Peyer's patch (tissue), 4 donors: ENCODE data around the gene CAPN5. TPM values are rescaled to one million over a fixed set of nuclear protein-coding genes. Genes with fewer than 3 reads are reported as not detected.
"Not testable (repeated sequence)": the region's sequence is repeated elsewhere in the genome, so short reads cannot be mapped to it uniquely, and the experiment has no call there.

ENCODE experiments used
- DNase-seq, 3 donors: peaks; one replicate each; pipeline ENCODE4 v3.0.0-alpha.2; 2017 to 2019
- H3K27ac ChIP-seq, 4 donors: fragments of 200-600 bp; sonication (generic); one replicate each; pipeline ENCODE4 v1.5.1; 2016 to 2019
- H3K27me3 ChIP-seq, 2 donors: fragments of 200-600 bp; sonication (generic); one replicate each; pipeline ENCODE4 v1.5.1; 2019
- H3K36me3 ChIP-seq, 3 donors: fragments of 200-600 bp; sonication (generic); one replicate each; pipeline ENCODE4 v1.5.1; 2016 to 2019
- H3K4me1 ChIP-seq, 4 donors: fragments of 200-600 bp; sonication (generic); one replicate each; pipeline ENCODE4 v1.5.1; 2016 to 2019
- H3K4me3 ChIP-seq, 4 donors: fragments of 200-600 bp; sonication (generic); 1 replicate in 3 of 4; 2 replicates in 1 of 4; pipeline ENCODE4 v1.5.1; 2016 to 2019; ENCODE audit warnings: mild to moderate bottlenecking in 1 of 4
- H3K9me3 ChIP-seq, 4 donors: fragments of 200-600 bp; sonication (generic); one replicate each; pipeline ENCODE4 v1.5.1; 2016 to 2019; ENCODE audit warnings: mild to moderate bottlenecking in 1 of 4
- CTCF ChIP-seq, 6 experiments: fragments of 450-650 bp in 4 of 6; fragments of 200-600 bp in 2 of 6; sonication (generic) in 1 of 6; IDR thresholded peaks; one replicate each; pipeline ENCODE4 v1.5.1; 2017 to 2019; ENCODE audit warnings: antibody characterized with exemption in 6 of 6, mild to moderate bottlenecking in 3 of 6, moderate library complexity in 1 of 6
- POLR2A ChIP-seq, 2 donors: fragments of 450-650 bp; IDR thresholded peaks; one replicate each; pipeline ENCODE4 v1.5.1; 2017; ENCODE audit warnings: antibody characterized with exemption in 2 of 2, mild to moderate bottlenecking in 2 of 2, moderate library complexity in 2 of 2
- total RNA-seq, 4 donors: library from RNA; depleted of rRNA; stranded (reverse); fragments of >200 nt; gene quantifications; one replicate each; pipeline ENCODE4 v1.1.0, GENCODE V29; 2016

CAPN5 gene
- total RNA-seq, 4 donors from 2014 or later: 75.9 to 203 (median 162) TPM

GRCh38 chr11:77060234-77060633 lies 6.5 kb upstream of the CAPN5 start:
- Histone ChIP-seq H3K27ac (no peak overlapping the region), H3K4me3 (no peak overlapping the region), H3K4me1 (peaks cover 0 to under 1% (median 0%) of the 10 kb centered on the region in 4 donors), H3K36me3 (no peaks in the 10 kb centered on the region), H3K9me3 (peaks cover 0 to 17% (median 0%) of the 10 kb centered on the region in 4 donors), H3K27me3 (no peaks in the 10 kb centered on the region)
- DNase-seq: no peak
- no peak for TF ChIP-seq POLR2A (IDR thresholded peaks at IDR 0.05)
- no peak for TF ChIP-seq CTCF (IDR thresholded peaks at IDR 0.05)

GRCh38 chr11:77061258-77061657 lies 5.5 kb upstream of the CAPN5 start:
- Histone ChIP-seq H3K9me3 (peaks cover 0 to 12% (median 0%) of the 10 kb centered on the region in 4 donors), H3K4me1 (peaks cover 0 to 10% (median 2%) of the 10 kb centered on the region in 4 donors)
- H3K4me3 ChIP-seq, DNase-seq, H3K36me3 ChIP-seq, H3K27me3 ChIP-seq, H3K27ac ChIP-seq: not testable (repeated sequence)

GRCh38 chr11:77062924-77063323 lies 3.8 kb upstream of the CAPN5 start:
- no peaks in the 10 kb centered on the region for H3K36me3 ChIP-seq
- peaks cover 0 to 11% (median 4%) of the 10 kb centered on the region in 4 donors for H3K4me1 ChIP-seq
- peak overlapping the region in 1 of 4 donors; percentile 23 for H3K27ac ChIP-seq

GRCh38 chr11:77063407-77063806 lies 3.4 kb upstream of the CAPN5 start:
- TF ChIP-seq POLR2A (IDR thresholded peaks at IDR 0.05) (no peak), CTCF (IDR thresholded peaks at IDR 0.05) (no peak)
- Histone ChIP-seq H3K4me1 (peaks cover 0 to 16% (median 4%) of the 10 kb centered on the region in 4 donors), H3K36me3 (no peaks in the 10 kb centered on the region), H3K27me3 (no peaks in the 10 kb centered on the region), H3K27ac (peak overlapping the region in 1 of 4 donors; percentile 23), H3K4me3 (no peak overlapping the region), H3K9me3 (no peaks in the 10 kb centered on the region)
- peak in 1 of 3 donors; percentile 43 for DNase-seq

More at GRCh38 chr11:77062924-77063323, 3.8 kb upstream of the CAPN5 start:
- TF ChIP-seq CTCF (IDR thresholded peaks at IDR 0.05) (peak in 3 of 6 experiments; percentile 16 to 41 (median 36)), POLR2A (IDR thresholded peaks at IDR 0.05) (no peak)
- Histone ChIP-seq H3K27me3 (no peaks in the 10 kb centered on the region), H3K4me3 (no peak overlapping the region), H3K9me3 (no peaks in the 10 kb centered on the region)
- DNase-seq: no peak

- TF ChIP-seq POLR2A (IDR thresholded peaks at IDR 0.05): no peak
- TF ChIP-seq CTCF (IDR thresholded peaks at IDR 0.05): no peak
- H3K4me3 ChIP-seq: no peak overlapping the region
- peaks cover 0 to 21% (median 4%) of the 10 kb centered on the region in 4 donors for H3K4me1 ChIP-seq
- no peaks in the 10 kb centered on the region for H3K9me3 ChIP-seq
- no peak for DNase-seq
- H3K36me3 ChIP-seq: no peaks in the 10 kb centered on the region
- H3K27ac ChIP-seq: peak overlapping the region in 1 of 4 donors; percentile 23
- H3K27me3 ChIP-seq: no peaks in the 10 kb centered on the region
These were observed 2.9 kb upstream of the CAPN5 start for GRCh38 chr11:77063861-77064260.

GRCh38 chr11:77064648-77065217 lies 2.0 kb upstream of the CAPN5 start:
- Histone ChIP-seq H3K4me1 (peaks cover 0 to 29% (median 4%) of the 10 kb centered on the region in 4 donors), H3K9me3 (no peaks in the 10 kb centered on the region), H3K27me3 (no peaks in the 10 kb centered on the region), H3K4me3 (no peak overlapping the region), H3K27ac (no peak overlapping the region), H3K36me3 (no peaks in the 10 kb centered on the region)
- TF ChIP-seq CTCF (IDR thresholded peaks at IDR 0.05): no peak
- TF ChIP-seq POLR2A (IDR thresholded peaks at IDR 0.05): no peak
- DNase-seq: peak in 1 of 3 donors; percentile 40
